GM23338 (cell line): Measurements from ENCODE around the gene VMO1. TPM values are rescaled to one million over a fixed set of nuclear protein-coding genes. Genes with fewer than 3 reads are reported as not detected.

Source experiments
- ATAC-seq: fragments of 200-7000 bp; cut with Tn5 transposase; 3 replicates; pipeline ENCODE4 v1.9.1; 2020
- DNase-seq: peaks from one replicate; pipeline ENCODE4 v3.0.0-alpha.2; 2015; ENCODE audit warnings: low spot score
- H2AFZ ChIP-seq: fragments of 200-600 bp; sonication (generic); 2 replicates; pipeline ENCODE4 v1.8.0; 2016; ENCODE audit warnings: antibody characterized with exemption, mild to moderate bottlenecking, moderate library complexity
- H3F3A ChIP-seq: fragments of 200-600 bp; sonication (generic); replicated peaks from 2 replicates; pipeline ENCODE4 v1.8.0; 2017; ENCODE audit warnings: antibody characterized with exemption, mixed run types, low read depth
- H3K27ac ChIP-seq: fragments of 200-600 bp; sonication (generic); 2 replicates; pipeline ENCODE4 v1.6.1; 2016; ENCODE audit warnings: low read depth
- H3K27me3 ChIP-seq: fragments of 200-600 bp; sonication (generic); 2 replicates; pipeline ENCODE4 v1.8.0; 2016; ENCODE audit warnings: mild to moderate bottlenecking, mixed run types, moderate library complexity; ENCODE audit not compliant: insufficient read depth
- H3K36me3 ChIP-seq: fragments of 200-600 bp; sonication (generic); 2 replicates; pipeline ENCODE4 v1.8.0; 2016; ENCODE audit warnings: mild to moderate bottlenecking; ENCODE audit not compliant: insufficient read depth
- H3K4me1 ChIP-seq: fragments of 200-600 bp; sonication (generic); 2 replicates; pipeline ENCODE4 v1.8.0; 2016; ENCODE audit warnings: mild to moderate bottlenecking, moderate library complexity; ENCODE audit not compliant: insufficient read depth
- H3K4me2 ChIP-seq: fragments of 200-600 bp; sonication (generic); 2 replicates; pipeline ENCODE4 v1.7.1; 2017; ENCODE audit warnings: mixed run types
- H3K4me3 ChIP-seq: fragments of 200-600 bp; sonication (generic); 2 replicates; pipeline ENCODE4 v1.6.1; 2016; ENCODE audit warnings: mixed run types
- H3K79me2 ChIP-seq: fragments of 200-600 bp; sonication (generic); replicated peaks from 2 replicates; pipeline ENCODE4 v1.8.0; 2017; ENCODE audit warnings: mild to moderate bottlenecking; ENCODE audit not compliant: insufficient read depth
- H3K9me2 ChIP-seq: fragments of 200-600 bp; sonication (generic); 2 replicates; pipeline ENCODE4 v1.8.0; 2017; ENCODE audit not compliant: insufficient read depth
- H4K20me1 ChIP-seq: fragments of 200-600 bp; sonication (generic); replicated peaks from 2 replicates; pipeline ENCODE4 v1.8.0; 2017; ENCODE audit warnings: mild to moderate bottlenecking; ENCODE audit not compliant: insufficient read depth
- H3K27ac Mint-ChIP-seq: 2 replicates; pipeline ENCODE4 v1.8.0; 2020; ENCODE audit warnings: inconsistent platforms, mild to moderate bottlenecking, moderate library complexity, mixed read lengths
- H3K27me3 Mint-ChIP-seq: 3 replicates; pipeline ENCODE4 v1.8.0; 2022; ENCODE audit warnings: low read depth, mild to moderate bottlenecking, moderate library complexity, mixed read lengths, inconsistent platforms; ENCODE audit not compliant: insufficient read depth, poor library complexity
- H3K36me3 Mint-ChIP-seq: 3 replicates; pipeline ENCODE4 v1.8.0; 2021; ENCODE audit warnings: low read depth, mild to moderate bottlenecking, inconsistent platforms, moderate library complexity, mixed read lengths
- H3K4me1 Mint-ChIP-seq: 3 replicates; pipeline ENCODE4 v1.8.0; 2020; ENCODE audit warnings: mild to moderate bottlenecking, inconsistent platforms, mixed read lengths
- H3K4me3 Mint-ChIP-seq: 3 replicates; pipeline ENCODE4 v1.8.0; 2021; ENCODE audit warnings: moderate library complexity, mild to moderate bottlenecking, inconsistent platforms, mixed read lengths
- H3K9me3 Mint-ChIP-seq: 3 replicates; pipeline ENCODE4 v1.8.0; 2020; ENCODE audit warnings: moderate library complexity, mild to moderate bottlenecking, inconsistent platforms, mixed read lengths
- CTCF ChIP-seq, 2 experiments: fragments of 200-600 bp in 1 of 2; sonication (generic) in 1 of 2; conservative IDR thresholded peaks; 2 replicates each; pipeline versions ENCODE4 v1.5.1 to v1.6.1; 2016 to 2017; ENCODE audit warnings: antibody characterized with exemption in 2 of 2, low read depth in 2 of 2, mild to moderate bottlenecking in 2 of 2, moderate library complexity in 1 of 2
- ETS1 ChIP-seq: IDR thresholded peaks from 2 replicates; pipeline ENCODE4 v1.6.1; 2016; ENCODE audit warnings: antibody characterized with exemption
- EZH2 ChIP-seq: fragments of 200-600 bp; sonication (generic); IDR thresholded peaks from one replicate; pipeline ENCODE4 v1.8.0; 2017; ENCODE audit warnings: antibody characterized with exemption, mild to moderate bottlenecking, low read depth; ENCODE audit not compliant: unreplicated experiment
- JUNB ChIP-seq: IDR thresholded peaks from one replicate; pipeline ENCODE4 v1.6.1; 2016; ENCODE audit warnings: antibody characterized with exemption; ENCODE audit not compliant: unreplicated experiment
- POLR2AphosphoS5 ChIP-seq: IDR thresholded peaks from 2 replicates; pipeline ENCODE4 v1.6.1; 2016; ENCODE audit warnings: antibody characterized with exemption, low read depth
- STAT1 ChIP-seq: IDR thresholded peaks from one replicate; pipeline ENCODE4 v1.6.1; 2016; ENCODE audit warnings: antibody characterized with exemption; ENCODE audit not compliant: unreplicated experiment
- ZNF114 ChIP-seq: fragments of 250-450 bp; sonication (Bioruptor Pico); IDR thresholded peaks from 2 replicates; pipeline ENCODE4 v1.5.0; 2020; ENCODE audit warnings: mild to moderate bottlenecking, moderate library complexity
- ZNF331 ChIP-seq: fragments of 250-450 bp; sonication (Bioruptor Pico); IDR thresholded peaks from 2 replicates; pipeline ENCODE4 v1.5.0; 2020; ENCODE audit warnings: low read depth, mild to moderate bottlenecking, moderate library complexity
- ZNF462 ChIP-seq: fragments of 250-450 bp; sonication (Bioruptor Pico); IDR thresholded peaks from 2 replicates; pipeline ENCODE4 v1.5.0; 2020; ENCODE audit warnings: mild to moderate bottlenecking, moderate library complexity
- polyA plus RNA-seq: library from polyadenylated mRNA; unstranded; fragments of >200 nt; fragmentation: Nextera tagmentation; extraction: Ambion mirVana; gene quantifications from 2 replicates; pipeline ENCODE4 v1.2.1, GENCODE V29; 2016
- total RNA-seq: library from RNA; depleted of rRNA; stranded (reverse); fragments of >200 nt; shearing (Covaris generic); gene quantifications from 2 replicates; pipeline ENCODE4 v1.2.3, GENCODE V29; 2014

VMO1 gene
- total and polyA plus RNA-seq, 2 experiments from 2014 or later, result 0.38 to 0.47 TPM

GRCh38 chr17:4735876-4736651 is 50.1 kb downstream of the VMO1 start:
- Histone ChIP-seq H2AFZ (no peak overlapping the region), H3K36me3 (no peaks in the 10 kb centered on the region), H3K27me3 (peaks cover 58% of the 10 kb centered on the region), H3K9me2 (no peaks in the 10 kb centered on the region), H3K4me2 (no peak overlapping the region), H3F3A (peaks cover 6% of the 10 kb centered on the region; the same call in 1 of the 2 replicates), H3K27ac (no peak overlapping the region), H3K4me3 (no peak overlapping the region), H4K20me1 (0 out of 2 replicates have a peak, but pooled peaks cover 5% of the 10 kb centered on the region), H3K79me2 (no peaks in the 10 kb centered on the region), H3K4me1 (peaks cover 9% of the 10 kb centered on the region; the same call in 1 of the 2 replicates)
- Mint-ChIP-seq H3K27me3 (peaks cover 51% of the 10 kb centered on the region), H3K4me3 (no peak overlapping the region), H3K9me3 (no peaks in the 10 kb centered on the region; the same call in 1 of the 3 replicates), H3K27ac (no peak overlapping the region), H3K4me1 (peaks cover 9% of the 10 kb centered on the region), H3K36me3 (peaks cover 4% of the 10 kb centered on the region; the same call in 1 of the 3 replicates)
- TF ChIP-seq POLR2AphosphoS5, result no peak
- no peak for TF ChIP-seq STAT1
- TF ChIP-seq ETS1, result no peak
- TF ChIP-seq CTCF (conservative IDR thresholded peaks at IDR 0.05; ENCODE audit: low read depth in 2 of 2), result no peak
- TF ChIP-seq ZNF114 (CRISPR knock-in tag), result no peak
- TF ChIP-seq ZNF462, result no peak
- no peak for TF ChIP-seq ZNF331 (CRISPR knock-in tag)
- no peak for TF ChIP-seq EZH2
- TF ChIP-seq JUNB, result no peak
- DNase-seq (no peak), ATAC-seq (no peak)
